H9 (cell line): ENCODE results near the gene MEP1B. TPM values are rescaled to one million over a fixed set of nuclear protein-coding genes. Genes with fewer than 3 reads are reported as not detected.

Experiments
- DNase-seq: peaks from one replicate; pipeline ENCODE4 v3.0.0-alpha.2; 2017
- H2AFZ ChIP-seq: one replicate; pipeline ENCODE4 v1.6.1; 2013; ENCODE audit warnings: mild to moderate bottlenecking, low read length, control low read depth, moderate library complexity
- H2AK5ac ChIP-seq: 2 replicates; pipeline ENCODE4 v1.6.1; 2013; ENCODE audit warnings: low read length, control low read depth, mixed read lengths; ENCODE audit not compliant: insufficient read length
- H2BK120ac ChIP-seq: one replicate; pipeline ENCODE4 v1.6.1; 2013; ENCODE audit warnings: low read depth, mild to moderate bottlenecking, low read length, control low read depth, inconsistent platforms; ENCODE audit not compliant: poor library complexity, severe bottlenecking
- H2BK12ac ChIP-seq: 2 replicates; pipeline ENCODE4 v1.6.1; 2013; ENCODE audit warnings: low read length, control low read depth, mixed read lengths, low read depth; ENCODE audit not compliant: insufficient read length
- H2BK15ac ChIP-seq: 2 replicates; pipeline ENCODE4 v1.6.1; 2013; ENCODE audit warnings: low read depth, low read length, control low read depth
- H2BK20ac ChIP-seq: one replicate; pipeline ENCODE4 v1.6.1; 2013; ENCODE audit warnings: low read depth, mild to moderate bottlenecking, low read length, control low read depth, inconsistent platforms; ENCODE audit not compliant: poor library complexity, severe bottlenecking
- H2BK5ac ChIP-seq: 2 replicates; pipeline ENCODE4 v1.6.1; 2013; ENCODE audit warnings: low read length, control low read depth, mixed read lengths; ENCODE audit not compliant: insufficient read length
- H3K14ac ChIP-seq: 2 replicates; pipeline ENCODE4 v1.6.1; 2013; ENCODE audit warnings: low read length, control low read depth; ENCODE audit not compliant: insufficient read depth
- H3K18ac ChIP-seq: 2 replicates; pipeline ENCODE4 v1.6.1; 2013; ENCODE audit warnings: low read depth, mild to moderate bottlenecking, mixed read lengths, low read length, control low read depth; ENCODE audit not compliant: insufficient read length
- H3K23ac ChIP-seq: 2 replicates; pipeline ENCODE4 v1.6.1; 2013; ENCODE audit warnings: low read length, control low read depth, mixed read lengths, low read depth; ENCODE audit not compliant: insufficient read length
- H3K23me2 ChIP-seq: 2 replicates; pipeline ENCODE4 v1.6.1; 2013; ENCODE audit warnings: low read depth, mild to moderate bottlenecking, mixed read lengths, low read length, control low read depth; ENCODE audit not compliant: insufficient read length, poor library complexity, severe bottlenecking
- H3K27ac ChIP-seq: 2 replicates; pipeline ENCODE4 v1.5.1; 2013; ENCODE audit warnings: low read length, control low read depth, mixed read lengths, low read depth; ENCODE audit not compliant: insufficient read length
- H3K27me3 ChIP-seq: 2 replicates; pipeline ENCODE4 v1.6.1; 2013; ENCODE audit warnings: low read length, control low read depth, inconsistent platforms; ENCODE audit not compliant: insufficient read depth
- H3K4ac ChIP-seq: 2 replicates; pipeline ENCODE4 v1.6.1; 2013; ENCODE audit warnings: low read depth, mild to moderate bottlenecking, control low read depth, inconsistent platforms, low read length, moderate library complexity
- H3K4me1 ChIP-seq: 2 replicates; pipeline ENCODE4 v1.6.1; 2013; ENCODE audit warnings: low read length, control low read depth, inconsistent platforms; ENCODE audit not compliant: insufficient read depth
- H3K4me2 ChIP-seq: 2 replicates; pipeline ENCODE4 v1.6.1; 2013; ENCODE audit warnings: low read length, control low read depth, mixed read lengths; ENCODE audit not compliant: insufficient read length, insufficient read depth
- H3K56ac ChIP-seq: 2 replicates; pipeline ENCODE4 v1.6.1; 2013; ENCODE audit warnings: low read depth, mild to moderate bottlenecking, mixed read lengths, low read length, control low read depth; ENCODE audit not compliant: insufficient read length
- H3K79me1 ChIP-seq: 2 replicates; pipeline ENCODE4 v1.6.1; 2013; ENCODE audit warnings: low read depth, mild to moderate bottlenecking, moderate library complexity, low read length, control low read depth, inconsistent platforms; ENCODE audit not compliant: insufficient read depth, poor library complexity, severe bottlenecking
- H3K79me2 ChIP-seq: 2 replicates; pipeline ENCODE4 v1.6.1; 2013; ENCODE audit warnings: low read length, control low read depth, inconsistent platforms; ENCODE audit not compliant: insufficient read depth
- H3K9ac ChIP-seq: 2 replicates; pipeline ENCODE4 v1.6.1; 2013; ENCODE audit warnings: low read length, control low read depth, mixed read lengths; ENCODE audit not compliant: insufficient read length; ENCODE audit errors: extremely low read depth
- H3K9me3 ChIP-seq: one replicate; pipeline ENCODE4 v1.6.1; 2013; ENCODE audit warnings: low read depth, low read length, inconsistent platforms; ENCODE audit not compliant: control insufficient read depth
- H3T11ph ChIP-seq: one replicate; pipeline ENCODE4 v1.6.1; 2013; ENCODE audit warnings: mild to moderate bottlenecking, low read length, control low read depth, inconsistent platforms
- H4K20me1 ChIP-seq: one replicate; pipeline ENCODE4 v1.6.1; 2013; ENCODE audit not compliant: control insufficient read depth, insufficient read length, insufficient read depth
- H4K5ac ChIP-seq: 2 replicates; pipeline ENCODE4 v1.6.1; 2013; ENCODE audit warnings: low read depth, mild to moderate bottlenecking, mixed read lengths, low read length, control low read depth; ENCODE audit not compliant: insufficient read length
- H4K8ac ChIP-seq: replicated peaks from 2 replicates; pipeline ENCODE4 v1.6.1; 2013; ENCODE audit warnings: low read length, control low read depth, mixed read lengths, low read depth; ENCODE audit not compliant: insufficient read length
- H4K91ac ChIP-seq: 2 replicates; pipeline ENCODE4 v1.6.1; 2013; ENCODE audit warnings: low read depth, mild to moderate bottlenecking, moderate library complexity, mixed read lengths, low read length, control low read depth; ENCODE audit not compliant: insufficient read length
- H3K27ac Mint-ChIP-seq, 3 experiments: 2 replicates in 2 of 3; 3 replicates in 1 of 3; pipeline ENCODE4 v1.8.0; 2020 to 2021; ENCODE audit warnings: mixed read lengths in 3 of 3, mild to moderate bottlenecking in 1 of 3, moderate library complexity in 1 of 3
- H3K27me3 Mint-ChIP-seq: 2 replicates; pipeline ENCODE4 v1.8.0; 2021; ENCODE audit warnings: low read depth, mild to moderate bottlenecking, moderate library complexity, mixed read lengths
- H3K36me3 Mint-ChIP-seq, 3 experiments: 2 replicates in 2 of 3; 3 replicates in 1 of 3; pipeline ENCODE4 v1.8.0; 2020 to 2021; ENCODE audit warnings: low read depth in 3 of 3, mixed read lengths in 3 of 3; ENCODE audit not compliant: insufficient read depth in 1 of 3
- H3K4me1 Mint-ChIP-seq, 2 experiments: 2 replicates each; pipeline ENCODE4 v1.8.0; 2020; ENCODE audit warnings: mixed read lengths in 2 of 2
- H3K4me3 Mint-ChIP-seq, 2 experiments: 2 replicates in 1 of 2; 3 replicates in 1 of 2; pipeline ENCODE4 v1.8.0; 2020 to 2021; ENCODE audit warnings: mild to moderate bottlenecking in 2 of 2, mixed read lengths in 2 of 2, moderate library complexity in 1 of 2
- H3K9me3 Mint-ChIP-seq, 2 experiments: 2 replicates in 1 of 2; 3 replicates in 1 of 2; pipeline ENCODE4 v1.8.0; 2020; ENCODE audit warnings: mild to moderate bottlenecking in 2 of 2, mixed read lengths in 2 of 2, moderate library complexity in 1 of 2
- WGBS: extraction: QIAGEN DNeasy Blood & Tissue Kit; methylation state at CpG from one replicate; pipeline ENCODE4 v1.1.7; 2013; ENCODE audit warnings: missing lambda C conversion rate, low lambda C conversion rate, mixed read lengths; ENCODE audit not compliant: insufficient read length; ENCODE audit errors: extremely low coverage; 5-methylcytosine and 5-hydroxymethylcytosine counted together
- total RNA-seq: library from RNA; stranded (reverse); gene quantifications from 2 replicates; pipeline ENCODE4 v1.2.1, GENCODE V29; 2021
- TF ChIP-seq, protein P1 (sequence below): fragments of 200-600 bp; sonication (generic); conservative IDR thresholded peaks from 3 replicates; pipeline ENCODE4 v1.8.0; 2021; ENCODE audit warnings: antibody characterized with exemption, mild to moderate bottlenecking

MEP1B gene
- total RNA-seq, 1 experiment from 2014 or later, result not detected

DNA sequence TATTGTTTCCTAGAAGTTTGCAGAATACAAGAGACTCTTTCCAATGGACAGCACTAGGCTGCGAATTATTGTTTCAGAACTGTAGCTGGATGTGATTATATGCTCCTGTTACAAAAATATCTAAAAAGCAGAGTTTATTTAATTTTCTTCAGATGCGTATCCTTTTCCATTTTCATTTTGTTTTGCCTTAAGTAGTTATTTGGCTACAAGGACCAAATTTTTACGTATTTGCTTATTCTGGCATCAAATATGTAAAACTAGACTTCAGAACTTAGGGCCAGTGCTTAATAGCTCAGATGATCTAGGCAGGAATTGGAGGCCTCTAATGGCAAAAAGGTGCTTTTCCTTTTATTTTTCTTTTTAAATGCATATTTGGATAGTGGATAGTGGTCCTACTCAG is 18.7 kb downstream of the MEP1B start:
- no peaks in the 10 kb centered on the region for H3K9me3 Mint-ChIP-seq
- H2AFZ ChIP-seq, result no peak overlapping the region
- H3K4ac ChIP-seq, result no peak overlapping the region
- no peak overlapping the region for H3K23ac ChIP-seq
- H3K9ac ChIP-seq, result no peak overlapping the region
- H4K5ac ChIP-seq, result no peak overlapping the region
- H2BK120ac ChIP-seq, result no peak overlapping the region
- H3K56ac ChIP-seq, result no peak overlapping the region
- H3K79me2 ChIP-seq, result no peaks in the 10 kb centered on the region
- H3K23me2 ChIP-seq, result no peaks in the 10 kb centered on the region
- H2BK15ac ChIP-seq, result no peak overlapping the region
- no peak overlapping the region for H2BK20ac ChIP-seq
- DNase-seq, result no peak
- H3K4me2 ChIP-seq, result no peak overlapping the region
- H3K27ac Mint-ChIP-seq, result no peak overlapping the region
- no peak overlapping the region for H3T11ph ChIP-seq
- H3K14ac ChIP-seq, result no peak overlapping the region
- no peak overlapping the region for H2BK12ac ChIP-seq
- H3K27me3 ChIP-seq, result no peaks in the 10 kb centered on the region
- no peak overlapping the region for H2BK5ac ChIP-seq
- H3K36me3 Mint-ChIP-seq, result no peaks in the 10 kb centered on the region
- H4K91ac ChIP-seq, result no peak overlapping the region
- no CpG with 5 or more reads among the region's 3 CpGs for WGBS
- no peak overlapping the region for H3K27ac ChIP-seq
- no peaks in the 10 kb centered on the region for H4K20me1 ChIP-seq
- H3K9me3 ChIP-seq, result no peaks in the 10 kb centered on the region
- H3K4me1 Mint-ChIP-seq, result no peaks in the 10 kb centered on the region
- no peak overlapping the region for H4K8ac ChIP-seq
- no peak overlapping the region for H3K18ac ChIP-seq
- no peak overlapping the region for H3K4me3 Mint-ChIP-seq
- H2AK5ac ChIP-seq, result no peak overlapping the region
- TF ChIP-seq, protein P1, sequence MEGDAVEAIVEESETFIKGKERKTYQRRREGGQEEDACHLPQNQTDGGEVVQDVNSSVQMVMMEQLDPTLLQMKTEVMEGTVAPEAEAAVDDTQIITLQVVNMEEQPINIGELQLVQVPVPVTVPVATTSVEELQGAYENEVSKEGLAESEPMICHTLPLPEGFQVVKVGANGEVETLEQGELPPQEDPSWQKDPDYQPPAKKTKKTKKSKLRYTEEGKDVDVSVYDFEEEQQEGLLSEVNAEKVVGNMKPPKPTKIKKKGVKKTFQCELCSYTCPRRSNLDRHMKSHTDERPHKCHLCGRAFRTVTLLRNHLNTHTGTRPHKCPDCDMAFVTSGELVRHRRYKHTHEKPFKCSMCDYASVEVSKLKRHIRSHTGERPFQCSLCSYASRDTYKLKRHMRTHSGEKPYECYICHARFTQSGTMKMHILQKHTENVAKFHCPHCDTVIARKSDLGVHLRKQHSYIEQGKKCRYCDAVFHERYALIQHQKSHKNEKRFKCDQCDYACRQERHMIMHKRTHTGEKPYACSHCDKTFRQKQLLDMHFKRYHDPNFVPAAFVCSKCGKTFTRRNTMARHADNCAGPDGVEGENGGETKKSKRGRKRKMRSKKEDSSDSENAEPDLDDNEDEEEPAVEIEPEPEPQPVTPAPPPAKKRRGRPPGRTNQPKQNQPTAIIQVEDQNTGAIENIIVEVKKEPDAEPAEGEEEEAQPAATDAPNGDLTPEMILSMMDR, result no peak
- no peaks in the 10 kb centered on the region for H3K4me1 ChIP-seq
- no peaks in the 10 kb centered on the region for H3K27me3 Mint-ChIP-seq
- H3K79me1 ChIP-seq, result no peaks in the 10 kb centered on the region
